IPS-20b (cell line): ENCODE results near the gene TMEM203.
A peak's percentile ranks its signal among the peaks of the same experiment; 100 is the strongest.

Source experiments
- H3K27ac ChIP-seq: one replicate; pipeline ENCODE4 v1.5.1; 2013; ENCODE audit warnings: low read length
- H3K27me3 ChIP-seq: 2 replicates; pipeline ENCODE4 v1.6.1; 2013; ENCODE audit warnings: mild to moderate bottlenecking, low read length, inconsistent platforms; ENCODE audit not compliant: insufficient read depth
- H3K36me3 ChIP-seq: 2 replicates; pipeline ENCODE4 v1.6.1; 2013; ENCODE audit warnings: low read depth, mild to moderate bottlenecking, inconsistent platforms, low read length, moderate library complexity; ENCODE audit not compliant: insufficient read depth
- H3K4me1 ChIP-seq: 2 replicates; pipeline ENCODE4 v1.6.1; 2013; ENCODE audit warnings: mild to moderate bottlenecking, control low read depth, inconsistent platforms, low read length, moderate library complexity; ENCODE audit not compliant: insufficient read depth
- H3K4me3 ChIP-seq: 2 replicates; pipeline ENCODE4 v1.5.1; 2013; ENCODE audit warnings: mild to moderate bottlenecking, low read length, inconsistent platforms
- H3K9ac ChIP-seq: 2 replicates; pipeline ENCODE4 v1.6.1; 2013; ENCODE audit warnings: low read depth, mild to moderate bottlenecking, inconsistent platforms, low read length, moderate library complexity
- H3K9me3 ChIP-seq: 2 replicates; pipeline ENCODE4 v1.6.1; 2013; ENCODE audit warnings: mild to moderate bottlenecking, low read depth, low read length, inconsistent platforms; ENCODE audit not compliant: insufficient read depth

TMEM203 gene

GRCh38 chr9:137192448-137192780, 13.0 kb downstream of the TMEM203 start:
- H3K9ac ChIP-seq = no peak overlapping the region

GRCh38 chr9:137191691-137192447, 13.6 kb downstream of the TMEM203 start:
- no peak overlapping the region for H3K4me3 ChIP-seq
- no peak overlapping the region for H3K9ac ChIP-seq
- no peak overlapping the region for H3K27ac ChIP-seq
- H3K36me3 ChIP-seq = peaks cover 8% of the 10 kb centered on the region; the same call in 1 of the 2 replicates
- no peaks in the 10 kb centered on the region for H3K9me3 ChIP-seq
- H3K27me3 ChIP-seq = no peaks in the 10 kb centered on the region
- H3K4me1 ChIP-seq = peaks cover 5% of the 10 kb centered on the region; the same call in 1 of the 2 replicates

More at GRCh38 chr9:137192448-137192780, 13.0 kb downstream of the TMEM203 start:
- Histone ChIP-seq H3K4me3 (no peak overlapping the region), H3K9me3 (no peaks in the 10 kb centered on the region), H3K27ac (no peak overlapping the region), H3K36me3 (peaks cover 4% of the 10 kb centered on the region; the same call in 1 of the 2 replicates), H3K27me3 (no peaks in the 10 kb centered on the region), H3K4me1 (peaks cover 5% of the 10 kb centered on the region; the same call in 1 of the 2 replicates)

- peaks cover 5% of the 10 kb centered on the region; the same call in 1 of the 2 replicates for H3K4me1 ChIP-seq
- no peak overlapping the region for H3K27ac ChIP-seq
- H3K36me3 ChIP-seq = peaks cover 9% of the 10 kb centered on the region; the same call in 1 of the 2 replicates
- H3K9ac ChIP-seq = no peak overlapping the region
- H3K4me3 ChIP-seq = no peak overlapping the region
- H3K27me3 ChIP-seq = no peaks in the 10 kb centered on the region
- H3K9me3 ChIP-seq = no peaks in the 10 kb centered on the region
These were observed 14.2 kb downstream of the TMEM203 start for GRCh38 chr9:137191245-137191644.

GRCh38 chr9:137190315-137190856, 15.1 kb downstream of the TMEM203 start:
- no peak overlapping the region for H3K9ac ChIP-seq
- no peaks in the 10 kb centered on the region for H3K27me3 ChIP-seq
- peaks cover 9% of the 10 kb centered on the region; the same call in 1 of the 2 replicates for H3K36me3 ChIP-seq
- H3K4me1 ChIP-seq = peaks cover 5% of the 10 kb centered on the region; the same call in 1 of the 2 replicates
- no peak overlapping the region for H3K4me3 ChIP-seq
- no peaks in the 10 kb centered on the region for H3K9me3 ChIP-seq
- H3K27ac ChIP-seq = no peak overlapping the region

GRCh38 chr9:137189297-137190295, 15.9 kb downstream of the TMEM203 start:
- Histone ChIP-seq H3K4me1 (peaks cover 5% of the 10 kb centered on the region; the same call in 1 of the 2 replicates), H3K36me3 (peaks cover 9% of the 10 kb centered on the region; the same call in 1 of the 2 replicates)

GRCh38 chr9:137188490-137189296, 16.8 kb downstream of the TMEM203 start, which contains the start of the genes ANAPC2 and SSNA1:
TSS of gene ANAPC2 (minus strand) at chr9:137188560. CDS start at chr9:137188532, 28 bp downstream.
TSS of gene SSNA1 (plus strand) at chr9:137188676. CDS start at chr9:137188727, 51 bp downstream.
- Histone ChIP-seq H3K4me3 (peak within 1 kb of the TSS; percentile 81), H3K4me1 (peaks cover 5% of the 10 kb centered on the region; the same call in 1 of the 2 replicates), H3K27me3 (no peaks in the 10 kb centered on the region), H3K9ac (peak within 1 kb of the TSS; percentile 82; the same call in 1 of the 2 replicates), H3K36me3 (peaks cover 17% of the 10 kb centered on the region), H3K27ac (no peak within 1 kb of the TSS), H3K9me3 (no peaks in the 10 kb centered on the region)

More at GRCh38 chr9:137189297-137190295, 15.9 kb downstream of the TMEM203 start:
- no peak overlapping the region for H3K27ac ChIP-seq
- peak overlapping the region; percentile 82; the same call in 1 of the 2 replicates for H3K9ac ChIP-seq
- no peaks in the 10 kb centered on the region for H3K27me3 ChIP-seq
- H3K9me3 ChIP-seq = no peaks in the 10 kb centered on the region
- H3K4me3 ChIP-seq = peak overlapping the region; percentile 81

GRCh38 chr9:137188086-137188489, 17.4 kb downstream of the TMEM203 start:
- H3K4me3 ChIP-seq = peak overlapping the region; percentile 81
- H3K27ac ChIP-seq = no peak overlapping the region
- H3K9ac ChIP-seq = peak overlapping the region; percentile 82; the same call in 1 of the 2 replicates
- peaks cover 23% of the 10 kb centered on the region for H3K36me3 ChIP-seq
- H3K4me1 ChIP-seq = peaks cover 5% of the 10 kb centered on the region; the same call in 1 of the 2 replicates
- H3K9me3 ChIP-seq = no peaks in the 10 kb centered on the region
- H3K27me3 ChIP-seq = no peaks in the 10 kb centered on the region

GRCh38 chr9:137187386-137187785, 18.1 kb downstream of the TMEM203 start:
- Histone ChIP-seq H3K4me1 (peaks cover 5% of the 10 kb centered on the region; the same call in 1 of the 2 replicates), H3K27me3 (no peaks in the 10 kb centered on the region), H3K9ac (peak overlapping the region; percentile 82; the same call in 1 of the 2 replicates), H3K27ac (no peak overlapping the region), H3K9me3 (no peaks in the 10 kb centered on the region), H3K36me3 (peaks cover 30% of the 10 kb centered on the region), H3K4me3 (peak overlapping the region; percentile 81)

GRCh38 chr9:137186385-137186784, 19.1 kb downstream of the TMEM203 start:
- no peak overlapping the region for H3K27ac ChIP-seq
- no peaks in the 10 kb centered on the region for H3K9me3 ChIP-seq
- no peak overlapping the region for H3K9ac ChIP-seq
- H3K4me1 ChIP-seq = peaks cover 5% of the 10 kb centered on the region; the same call in 1 of the 2 replicates
- peaks cover 33% of the 10 kb centered on the region for H3K36me3 ChIP-seq
- no peak overlapping the region for H3K4me3 ChIP-seq
- H3K27me3 ChIP-seq = no peaks in the 10 kb centered on the region

GRCh38 chr9:137185921-137186320, 19.5 kb downstream of the TMEM203 start:
- Histone ChIP-seq H3K27ac (no peak overlapping the region), H3K9me3 (no peaks in the 10 kb centered on the region), H3K4me3 (no peak overlapping the region), H3K4me1 (peaks cover 5% of the 10 kb centered on the region; the same call in 1 of the 2 replicates), H3K36me3 (peaks cover 36% of the 10 kb centered on the region), H3K9ac (no peak overlapping the region), H3K27me3 (no peaks in the 10 kb centered on the region)
